Measurements from ENCODE around the gene ERCC4. TPM values are rescaled to one million over a fixed set of nuclear protein-coding genes. Genes with fewer than 3 reads are reported as not detected.

Gene ERCC4
- total RNA-seq, 4 donors from 2014 or later = 5.3 to 22.6 (median 15.9) TPM

DNA sequence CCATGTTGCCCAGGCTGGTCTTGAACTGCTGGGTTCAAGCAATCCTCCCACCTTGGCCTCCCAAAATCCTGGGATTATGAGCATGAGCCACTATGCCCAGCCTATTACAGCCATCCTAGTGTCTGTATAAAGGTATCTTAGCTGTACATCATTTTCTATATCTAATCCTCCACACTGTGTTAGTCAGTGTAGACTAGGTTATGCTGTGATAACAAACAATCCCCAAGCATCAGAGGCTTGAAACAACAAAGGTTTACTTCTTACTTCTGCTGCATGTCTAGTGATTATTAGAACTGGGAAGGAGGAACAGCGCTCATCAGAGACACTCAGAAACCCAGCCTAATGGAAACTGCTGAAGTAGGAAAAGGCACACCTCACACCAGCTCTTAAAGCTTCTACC is 68.1 kb downstream of the ERCC4 start:
- no peaks in the 10 kb centered on the region for H3K36me3 ChIP-seq
- no peak for DNase-seq
- no peak overlapping the region for H3K27ac ChIP-seq
- intact Hi-C loops (cut with DNase I; ENCODE audit: low total_unique reads) = no loop called here
- TF ChIP-seq, protein P1, sequence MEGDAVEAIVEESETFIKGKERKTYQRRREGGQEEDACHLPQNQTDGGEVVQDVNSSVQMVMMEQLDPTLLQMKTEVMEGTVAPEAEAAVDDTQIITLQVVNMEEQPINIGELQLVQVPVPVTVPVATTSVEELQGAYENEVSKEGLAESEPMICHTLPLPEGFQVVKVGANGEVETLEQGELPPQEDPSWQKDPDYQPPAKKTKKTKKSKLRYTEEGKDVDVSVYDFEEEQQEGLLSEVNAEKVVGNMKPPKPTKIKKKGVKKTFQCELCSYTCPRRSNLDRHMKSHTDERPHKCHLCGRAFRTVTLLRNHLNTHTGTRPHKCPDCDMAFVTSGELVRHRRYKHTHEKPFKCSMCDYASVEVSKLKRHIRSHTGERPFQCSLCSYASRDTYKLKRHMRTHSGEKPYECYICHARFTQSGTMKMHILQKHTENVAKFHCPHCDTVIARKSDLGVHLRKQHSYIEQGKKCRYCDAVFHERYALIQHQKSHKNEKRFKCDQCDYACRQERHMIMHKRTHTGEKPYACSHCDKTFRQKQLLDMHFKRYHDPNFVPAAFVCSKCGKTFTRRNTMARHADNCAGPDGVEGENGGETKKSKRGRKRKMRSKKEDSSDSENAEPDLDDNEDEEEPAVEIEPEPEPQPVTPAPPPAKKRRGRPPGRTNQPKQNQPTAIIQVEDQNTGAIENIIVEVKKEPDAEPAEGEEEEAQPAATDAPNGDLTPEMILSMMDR (IDR thresholded peaks at IDR 0.05) = no peak
- no peak for TF ChIP-seq POLR2A (IDR thresholded peaks at IDR 0.05)
- no peaks in the 10 kb centered on the region for H3K9me3 ChIP-seq
- H3K27me3 ChIP-seq = no peaks in the 10 kb centered on the region
- no peaks in the 10 kb centered on the region for H3K4me1 ChIP-seq
- no peak overlapping the region for H3K4me3 ChIP-seq

DNA sequence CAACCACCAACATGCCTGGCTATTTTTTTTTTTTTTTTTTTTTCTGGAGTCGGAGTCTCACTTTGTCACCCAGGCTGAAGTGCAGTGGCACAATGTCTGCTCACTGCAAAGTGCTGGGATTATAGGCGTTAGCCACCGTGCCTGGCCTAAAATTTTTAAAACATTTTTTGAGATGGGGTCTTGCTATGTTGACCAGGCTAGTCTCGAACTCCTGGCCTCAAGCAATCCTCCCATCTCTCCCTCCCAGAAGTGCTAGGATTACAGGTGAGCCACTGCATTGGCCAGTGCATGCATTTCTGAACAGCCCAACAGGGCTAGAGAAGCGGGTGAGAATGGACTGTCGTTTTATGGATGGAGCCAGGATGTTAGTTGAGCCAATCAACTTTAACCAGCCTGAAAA is 72.4 kb downstream of the ERCC4 start:
- DNase-seq = no peak
- H3K27me3 ChIP-seq = no peaks in the 10 kb centered on the region
- no peaks in the 10 kb centered on the region for H3K4me1 ChIP-seq
- H3K9me3 ChIP-seq = no peaks in the 10 kb centered on the region
- H3K36me3 ChIP-seq = no peaks in the 10 kb centered on the region
- intact Hi-C loops (cut with DNase I; ENCODE audit: low total_unique reads) = no loop called here
- TF ChIP-seq, protein P1 (IDR thresholded peaks at IDR 0.05) = no peak
- TF ChIP-seq POLR2A (IDR thresholded peaks at IDR 0.05) = no peak
- no peak overlapping the region for H3K4me3 ChIP-seq
- no peak overlapping the region for H3K27ac ChIP-seq

DNA sequence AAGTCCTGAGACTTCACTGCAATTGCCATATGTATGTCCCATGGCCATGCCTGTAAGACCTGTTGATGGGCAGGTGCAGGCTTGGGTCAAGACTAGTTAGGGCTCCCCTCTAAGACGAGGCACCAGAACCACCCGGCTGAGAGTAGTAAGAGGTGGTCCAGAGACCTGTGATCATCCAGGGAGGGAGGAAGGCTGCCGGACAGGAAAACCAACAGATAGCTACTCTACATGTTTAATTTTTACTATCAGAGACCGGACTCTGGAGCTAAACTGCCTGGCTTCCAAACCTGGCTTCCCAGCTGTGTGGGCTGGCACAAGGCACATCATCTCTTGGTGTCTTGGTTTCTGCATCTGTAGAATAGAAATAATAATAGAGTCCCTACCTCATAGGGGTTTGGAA is 73.0 kb downstream of the ERCC4 start:
- DNase-seq = no peak
- Histone ChIP-seq H3K27me3 (no peaks in the 10 kb centered on the region), H3K4me1 (no peaks in the 10 kb centered on the region), H3K9me3 (no peaks in the 10 kb centered on the region), H3K36me3 (no peaks in the 10 kb centered on the region), H3K4me3 (no peak overlapping the region), H3K27ac (no peak overlapping the region)
- intact Hi-C loops (cut with DNase I; ENCODE audit: low total_unique reads) = no loop called here
- TF ChIP-seq, protein P1 (IDR thresholded peaks at IDR 0.05) = no peak
- no peak for TF ChIP-seq POLR2A (IDR thresholded peaks at IDR 0.05)

DNA sequence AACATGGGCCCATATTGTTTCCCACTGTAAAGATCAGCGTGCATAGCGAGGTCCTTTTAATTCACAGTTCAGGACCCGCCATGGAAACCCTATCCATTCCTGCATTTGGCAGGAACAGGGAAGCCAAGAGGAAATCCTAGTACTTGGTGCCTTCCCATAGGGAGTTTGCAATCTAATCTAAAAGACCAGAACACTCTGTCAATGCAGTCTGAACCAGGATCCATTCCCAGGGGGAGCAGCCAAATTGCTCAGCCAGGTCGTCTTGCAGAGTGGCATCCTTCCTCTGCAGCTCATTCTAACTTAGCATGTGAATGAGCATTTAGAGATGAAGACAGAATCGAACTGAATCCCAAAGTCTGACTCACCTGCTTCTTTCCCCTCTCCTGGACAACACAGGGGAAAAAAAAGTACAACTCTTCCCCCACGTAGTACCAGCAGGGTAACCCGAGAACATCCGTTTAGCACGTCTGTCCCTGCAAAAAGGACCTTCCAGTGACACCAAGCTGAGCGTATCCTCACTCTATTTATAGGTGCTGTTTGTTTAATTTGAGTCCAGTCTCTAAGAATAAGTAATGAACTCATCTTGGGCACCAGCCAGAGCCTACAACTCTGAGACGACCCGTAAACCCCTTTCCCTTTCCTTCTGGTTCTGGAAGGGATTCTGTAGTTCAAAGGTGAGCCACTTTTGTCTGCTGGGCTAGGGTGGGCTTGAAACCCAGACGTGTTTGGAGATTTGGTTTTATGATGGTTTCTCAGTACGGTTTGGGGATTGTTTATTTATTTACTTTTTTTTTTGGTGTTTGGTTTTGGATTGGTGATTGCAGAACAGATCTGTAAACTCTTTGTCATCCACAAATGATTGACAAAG is 74.5 kb downstream of the ERCC4 start:
- no peak for DNase-seq
- H3K9me3 ChIP-seq = no peaks in the 10 kb centered on the region
- no peaks in the 10 kb centered on the region for H3K36me3 ChIP-seq
- no peaks in the 10 kb centered on the region for H3K27me3 ChIP-seq
- intact Hi-C loops (cut with DNase I; ENCODE audit: low total_unique reads) = no loop called here
- no peak overlapping the region for H3K27ac ChIP-seq
- no peak overlapping the region for H3K4me3 ChIP-seq
- H3K4me1 ChIP-seq = no peaks in the 10 kb centered on the region
- TF ChIP-seq, protein P1 (IDR thresholded peaks at IDR 0.05) = no peak
- TF ChIP-seq POLR2A (IDR thresholded peaks at IDR 0.05) = no peak

DNA sequence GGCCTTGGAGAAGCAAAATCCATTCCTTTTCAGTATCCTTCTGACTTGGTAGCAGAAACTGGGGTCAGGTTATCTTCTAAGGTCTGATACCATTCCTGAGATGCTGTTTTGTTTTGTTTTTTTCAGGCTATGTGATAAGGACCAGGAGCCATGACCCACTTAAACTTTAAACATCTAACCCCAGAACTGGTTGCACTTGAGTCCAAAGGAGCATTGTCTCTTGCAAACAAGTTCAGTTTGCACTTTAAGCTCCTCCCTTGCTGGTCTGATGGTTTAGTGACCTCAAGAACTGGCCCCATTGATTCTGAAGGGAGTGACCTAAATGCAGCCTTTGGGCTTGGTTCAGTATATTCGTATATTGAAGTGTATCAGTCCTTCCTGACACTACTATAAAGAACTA is 75.2 kb downstream of the ERCC4 start:
- Histone ChIP-seq H3K9me3 (no peaks in the 10 kb centered on the region), H3K4me1 (no peaks in the 10 kb centered on the region), H3K4me3 (no peak overlapping the region), H3K36me3 (no peaks in the 10 kb centered on the region), H3K27me3 (no peaks in the 10 kb centered on the region), H3K27ac (no peak overlapping the region)
- no peak for TF ChIP-seq POLR2A (IDR thresholded peaks at IDR 0.05)
- TF ChIP-seq, protein P1 (IDR thresholded peaks at IDR 0.05) = no peak
- intact Hi-C loops (cut with DNase I; ENCODE audit: low total_unique reads) = no loop called here
- no peak for DNase-seq
